ENCODE measurements around the gene FUCA1. TPM values are rescaled to one million over a fixed set of nuclear protein-coding genes. Genes with fewer than 3 reads are reported as not detected.
"Not testable (repeated sequence)": the region's sequence is repeated elsewhere in the genome, so short reads cannot be mapped to it uniquely, and the experiment has no call there.

Gene FUCA1
- total RNA-seq, 2 donors from 2014 or later, result 9.7 to 14.0 TPM

- H3K36me3 Mint-ChIP-seq (ENCODE audit: low read depth), result no peaks in the 10 kb centered on the region
- H3K4me3 Mint-ChIP-seq, result no peak overlapping the region
- no peaks in the 10 kb centered on the region for H3K4me1 ChIP-seq (ENCODE audit: control insufficient read depth, insufficient read depth, low read length)
- TF ChIP-seq CTCF (conservative IDR thresholded peaks at IDR 0.05), result no peak
- H3K4me1 Mint-ChIP-seq, result peaks cover 7% of the 10 kb centered on the region
- peaks cover 57% of the 10 kb centered on the region for H3K27me3 Mint-ChIP-seq (ENCODE audit: insufficient read depth)
- 83 to 85% methylated on average over 8 to 10 of the region's 10 CpGs for whole genome bisulfite sequencing, 2 experiments (ENCODE audit: insufficient coverage in 1 of 2, insufficient read length in 1 of 2)
- peaks cover 3% of the 10 kb centered on the region for H3K9me3 Mint-ChIP-seq
- no peak overlapping the region for H3K9ac ChIP-seq (ENCODE audit: extremely low read depth, low read length, poor library complexity, severe bottlenecking)
- H3K27ac ChIP-seq (ENCODE audit: low read depth, low read length), result no peak overlapping the region
- no peaks in the 10 kb centered on the region for H3K9me3 ChIP-seq (ENCODE audit: control insufficient read depth, low read length)
- no peak for DNase-seq
- H3K36me3 ChIP-seq (ENCODE audit: control insufficient read depth, insufficient read depth, low read length), result no peaks in the 10 kb centered on the region
- H3K27ac Mint-ChIP-seq, result no peak overlapping the region
- peaks cover 49% of the 10 kb centered on the region for H3K27me3 ChIP-seq (ENCODE audit: control insufficient read depth, insufficient read depth, low read length, poor library complexity, severe bottlenecking)
- no peak overlapping the region for H3K4me3 ChIP-seq (ENCODE audit: low read length)
Observed at GRCh38 chr1:23904748-23905357, 36.8 kb upstream of the FUCA1 start.

- H3K4me3 ChIP-seq (ENCODE audit: low read length), result no peak overlapping the region
- WGBS, 2 experiments (ENCODE audit: insufficient coverage in 1 of 2, insufficient read length in 1 of 2), result 64 to 65% methylated on average over 6 of the region's 6 CpGs
- no peak overlapping the region for H3K27ac ChIP-seq (ENCODE audit: low read depth, low read length)
- Mint-ChIP-seq H3K27ac (no peak overlapping the region), H3K9me3 (peaks cover 3% of the 10 kb centered on the region), H3K36me3 (ENCODE audit: low read depth) (no peaks in the 10 kb centered on the region), H3K27me3 (ENCODE audit: insufficient read depth) (peaks cover 56% of the 10 kb centered on the region), H3K4me1 (peaks cover 7% of the 10 kb centered on the region), H3K4me3 (no peak overlapping the region)
- TF ChIP-seq CTCF (conservative IDR thresholded peaks at IDR 0.05), result peak; percentile 17
- no peak overlapping the region for H3K9ac ChIP-seq (ENCODE audit: extremely low read depth, low read length, poor library complexity, severe bottlenecking)
- H3K9me3 ChIP-seq (ENCODE audit: control insufficient read depth, low read length), result no peaks in the 10 kb centered on the region
- no peaks in the 10 kb centered on the region for H3K36me3 ChIP-seq (ENCODE audit: control insufficient read depth, insufficient read depth, low read length)
- H3K4me1 ChIP-seq (ENCODE audit: control insufficient read depth, insufficient read depth, low read length), result no peaks in the 10 kb centered on the region
- peaks cover 49% of the 10 kb centered on the region for H3K27me3 ChIP-seq (ENCODE audit: control insufficient read depth, insufficient read depth, low read length, poor library complexity, severe bottlenecking)
- DNase-seq, result peak; percentile 64
Observed at GRCh38 chr1:23903754-23904153, 35.7 kb upstream of the FUCA1 start.

- H3K27me3 Mint-ChIP-seq (ENCODE audit: insufficient read depth), result peaks cover 53% of the 10 kb centered on the region
Observed at GRCh38 chr1:23902321-23903278, 34.5 kb upstream of the FUCA1 start.

GRCh38 chr1:23900017-23900416, 31.9 kb upstream of the FUCA1 start:
- H3K4me3 Mint-ChIP-seq; H3K27ac ChIP-seq (ENCODE audit: low read depth, low read length); H3K9ac ChIP-seq (ENCODE audit: extremely low read depth, low read length, poor library complexity, severe bottlenecking); H3K4me1 Mint-ChIP-seq; H3K9me3 ChIP-seq (ENCODE audit: control insufficient read depth, low read length); H3K27ac Mint-ChIP-seq; H3K9me3 Mint-ChIP-seq; H3K4me1 ChIP-seq (ENCODE audit: control insufficient read depth, insufficient read depth, low read length); DNase-seq; H3K4me3 ChIP-seq (ENCODE audit: low read length); H3K36me3 ChIP-seq (ENCODE audit: control insufficient read depth, insufficient read depth, low read length); H3K36me3 Mint-ChIP-seq (ENCODE audit: low read depth): not testable (repeated sequence)
- peaks cover 53% of the 10 kb centered on the region for H3K27me3 Mint-ChIP-seq (ENCODE audit: insufficient read depth)
- 82 to 91% methylated on average over 3 to 8 of the region's 8 CpGs for WGBS, 2 experiments (ENCODE audit: insufficient coverage in 1 of 2, insufficient read length in 1 of 2)
- peaks cover 43% of the 10 kb centered on the region for H3K27me3 ChIP-seq (ENCODE audit: control insufficient read depth, insufficient read depth, low read length, poor library complexity, severe bottlenecking)

More at GRCh38 chr1:23902321-23903278, 34.5 kb upstream of the FUCA1 start:
- H3K9ac ChIP-seq (ENCODE audit: extremely low read depth, low read length, poor library complexity, severe bottlenecking), result no peak overlapping the region
- Mint-ChIP-seq H3K9me3 (no peaks in the 10 kb centered on the region), H3K36me3 (ENCODE audit: low read depth) (no peaks in the 10 kb centered on the region), H3K4me3 (peak overlapping the region; percentile 42), H3K27ac (no peak overlapping the region), H3K4me1 (peaks cover 7% of the 10 kb centered on the region)
- peak; percentile 64 for DNase-seq
- TF ChIP-seq CTCF (conservative IDR thresholded peaks at IDR 0.05), result no peak
- H3K36me3 ChIP-seq (ENCODE audit: control insufficient read depth, insufficient read depth, low read length), result no peaks in the 10 kb centered on the region
- peak overlapping the region; percentile 64 for H3K4me3 ChIP-seq (ENCODE audit: low read length)
- H3K4me1 ChIP-seq (ENCODE audit: control insufficient read depth, insufficient read depth, low read length), result no peaks in the 10 kb centered on the region
- no peak overlapping the region for H3K27ac ChIP-seq (ENCODE audit: low read depth, low read length)
- WGBS, 2 experiments (ENCODE audit: insufficient coverage in 1 of 2, insufficient read length in 1 of 2), result 27 to 39% methylated on average over 41 to 92 of the region's 92 CpGs
- H3K27me3 ChIP-seq (ENCODE audit: control insufficient read depth, insufficient read depth, low read length, poor library complexity, severe bottlenecking), result peaks cover 49% of the 10 kb centered on the region
- H3K9me3 ChIP-seq (ENCODE audit: control insufficient read depth, low read length), result no peaks in the 10 kb centered on the region

Data from endodermal cell (in vitro differentiated cells).